ENCODE results near the gene RNF135. TPM values are rescaled to one million over a fixed set of nuclear protein-coding genes. Genes with fewer than 3 reads are reported as not detected.

RNF135 gene
- total and polyA plus RNA-seq, 2 of the 4 experiments (the other 2 are of a cell fraction) = 5.9 to 9.0 TPM

GRCh38 chr17:31002047-31002446 is 31.2 kb downstream of the RNF135 start:
- no peak overlapping the region for H3K27ac ChIP-seq (ENCODE audit: insufficient read depth, low read length)
- ATAC-seq (ENCODE audit: low read depth) (no peak), DNase-seq (no peak)
- no peak overlapping the region for H3K14ac ChIP-seq (replicated peaks; ENCODE audit: low read depth, low read length)
- BruUV-seq (replicated peaks) = no TSS peak
- H3K36me3 ChIP-seq (ENCODE audit: control insufficient read depth, insufficient read depth, low read length) = peaks cover 17% of the 10 kb centered on the region
- no peak overlapping the region for H3K56ac ChIP-seq (ENCODE audit: extremely low read depth, insufficient read depth, low read length)
- H3K23ac ChIP-seq (ENCODE audit: low read depth, low read length) = no peak overlapping the region
- H2AFZ ChIP-seq (replicated peaks; ENCODE audit: low read length, poor library complexity) = no peak overlapping the region
- intact Hi-C loops (cut with micrococcal nuclease) = no loop called here
- H3K79me1 ChIP-seq (ENCODE audit: low read depth in 1 of 2, low read length in 2 of 2) = no peaks in the 10 kb centered on the region; a peak in 1 of 4 replicates
- H2BK5ac ChIP-seq (ENCODE audit: low read depth, low read length, poor library complexity, severe bottlenecking) = no peak overlapping the region
- no peak overlapping the region for H4K5ac ChIP-seq (ENCODE audit: low read depth, low read length)
- in situ Hi-C loops (cut with MboI; ENCODE audit: low sequenced_read_pairs) = no loop called here
- H2BK120ac ChIP-seq (ENCODE audit: low read depth, low read length) = no peak overlapping the region
- no peak overlapping the region for H2BK15ac ChIP-seq (ENCODE audit: low read depth, low read length)
- H4K91ac ChIP-seq (ENCODE audit: insufficient read depth, low read depth, low read length) = no peak overlapping the region
- H3K9ac ChIP-seq (ENCODE audit: low read depth, low read length) = no peak overlapping the region
- no peak overlapping the region for H3K4me3 ChIP-seq (ENCODE audit: insufficient read depth, low read depth, low read length)
- no peak overlapping the region for H2AK5ac ChIP-seq (ENCODE audit: low read depth, low read length)
- no peak overlapping the region for H4K8ac ChIP-seq (ENCODE audit: low read depth in 2 of 2, low read length in 2 of 2)
- no peaks in the 10 kb centered on the region for H3K4me1 ChIP-seq (ENCODE audit: control insufficient read depth, insufficient read depth, low read length)
- no peak overlapping the region for H3K4ac ChIP-seq (ENCODE audit: low read depth, low read length)
- CTCF ChIA-PET = no interaction called here
- no peak overlapping the region for H2AK9ac ChIP-seq (replicated peaks; ENCODE audit: low read depth, low read length, poor library complexity)
- H3K27me3 ChIP-seq (ENCODE audit: control insufficient read depth, insufficient read depth, low read length) = no peaks in the 10 kb centered on the region
- peaks cover 8% of the 10 kb centered on the region for H3K9me1 ChIP-seq (ENCODE audit: insufficient read depth, low read length)
- H4K20me1 ChIP-seq (ENCODE audit: insufficient read depth, low read length) = no peaks in the 10 kb centered on the region
- dilution Hi-C loops (cut with HindIII; ENCODE audit: low sequenced_read_pairs, unreplicated experiment) = no loop called here
- no peaks in the 10 kb centered on the region for H3K9me3 ChIP-seq (ENCODE audit: control insufficient read depth, insufficient read depth, low read length)
- POLR2A ChIA-PET (ENCODE audit: unreplicated experiment) = no interaction called here
- H3K4me2 ChIP-seq (ENCODE audit: low read depth, low read length) = no peak overlapping the region
- TF ChIP-seq FOS (IDR thresholded peaks at IDR 0.05; ENCODE audit: low read depth, low read length) (no peak), MAZ (IDR thresholded peaks at IDR 0.05; ENCODE audit: borderline replicate concordance, low read depth, low read length) (no peak), RCOR1 (IDR thresholded peaks at IDR 0.05; ENCODE audit: insufficient replicate concordance, low read length) (no peak), MXI1 (IDR thresholded peaks at IDR 0.05; ENCODE audit: borderline replicate concordance, low read depth, low read length) (no peak), RFX5 (IDR thresholded peaks at IDR 0.05; ENCODE audit: low read depth, low read length) (no peak), SMC3 (IDR thresholded peaks at IDR 0.05; ENCODE audit: low read depth, low read length) (no peak), BHLHE40 (IDR thresholded peaks at IDR 0.05; ENCODE audit: low read depth, low read length) (no peak), CHD1 (IDR thresholded peaks at IDR 0.05; ENCODE audit: low read depth, low read length) (no peak), CTCF (conservative IDR thresholded peaks at IDR 0.05; ENCODE audit: low read depth, low read length) (no peak), CEBPB (IDR thresholded peaks at IDR 0.05; ENCODE audit: low read depth, low read length) (no peak), NFE2L2 (IDR thresholded peaks at IDR 0.05; ENCODE audit: low read depth, low read length) (no peak), RAD21 (IDR thresholded peaks at IDR 0.05; ENCODE audit: low read length) (no peak)
- TF ChIP-seq, protein P1, sequence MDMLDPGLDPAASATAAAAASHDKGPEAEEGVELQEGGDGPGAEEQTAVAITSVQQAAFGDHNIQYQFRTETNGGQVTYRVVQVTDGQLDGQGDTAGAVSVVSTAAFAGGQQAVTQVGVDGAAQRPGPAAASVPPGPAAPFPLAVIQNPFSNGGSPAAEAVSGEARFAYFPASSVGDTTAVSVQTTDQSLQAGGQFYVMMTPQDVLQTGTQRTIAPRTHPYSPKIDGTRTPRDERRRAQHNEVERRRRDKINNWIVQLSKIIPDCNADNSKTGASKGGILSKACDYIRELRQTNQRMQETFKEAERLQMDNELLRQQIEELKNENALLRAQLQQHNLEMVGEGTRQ (IDR thresholded peaks at IDR 0.05; ENCODE audit: low read depth, low read length) = no peak
- no peak overlapping the region for H2BK20ac ChIP-seq (ENCODE audit: low read depth, low read length)
- no peak overlapping the region for H3K18ac ChIP-seq (ENCODE audit: low read depth, low read length)
- WGBS, 2 experiments (ENCODE audit: extremely low coverage in 2 of 2, insufficient read length in 1 of 2) = 83% methylated on average over 1 of the region's 7 CpGs; no CpG with 5 or more reads in 1 of the 2 experiments

Data from IMR-90 (cell line).